Astrocyte of the cerebellum (primary cell): ENCODE measurements around the gene TMEM61.
"Not testable (repeated sequence)": the region's sequence is repeated elsewhere in the genome, so short reads cannot be mapped to it uniquely, and the experiment has no call there.

Source experiments
- DNase-seq: peaks from one replicate; pipeline ENCODE4 v3.0.0-alpha.2; 2011; ENCODE audit warnings: low read depth
- H3K4me3 ChIP-seq: 2 replicates; pipeline ENCODE4 v1.5.1; 2011; ENCODE audit warnings: mild to moderate bottlenecking, low read depth, low read length, moderate library complexity
- in situ Hi-C: cut with HindIII; loops from 2 replicates; pipeline ENCODE4 v1.10.0; 2017; ENCODE audit warnings: low sequenced_read_pairs
- TF ChIP-seq, protein P1 (sequence below): IDR thresholded peaks from 2 replicates; pipeline ENCODE4 v1.5.1; 2012; ENCODE audit warnings: low read length, low read depth, moderate library complexity, mild to moderate bottlenecking; ENCODE audit errors: missing control alignments

The TMEM61 gene

DNA sequence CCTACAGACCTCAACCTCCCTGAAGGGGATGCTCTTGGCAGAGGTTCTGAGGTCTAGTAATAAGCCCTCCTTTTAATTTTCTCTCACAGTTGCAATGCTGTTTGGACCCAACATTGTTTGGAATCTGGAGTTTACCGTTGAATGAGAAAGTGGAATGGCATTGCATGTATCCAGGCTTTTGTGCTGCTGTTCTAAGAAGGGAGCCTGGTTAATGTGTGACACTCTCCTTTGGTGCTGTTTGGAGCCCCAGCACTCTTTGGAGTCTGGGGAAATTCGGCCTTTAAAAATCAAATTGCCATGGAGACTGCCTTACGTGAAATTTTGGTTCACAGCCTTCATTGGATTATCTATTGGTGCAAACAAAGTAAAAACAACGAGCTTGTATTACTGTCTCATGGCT, 23.7 kb upstream of the TMEM61 start:
- no peak overlapping the region for H3K4me3 ChIP-seq

DNA sequence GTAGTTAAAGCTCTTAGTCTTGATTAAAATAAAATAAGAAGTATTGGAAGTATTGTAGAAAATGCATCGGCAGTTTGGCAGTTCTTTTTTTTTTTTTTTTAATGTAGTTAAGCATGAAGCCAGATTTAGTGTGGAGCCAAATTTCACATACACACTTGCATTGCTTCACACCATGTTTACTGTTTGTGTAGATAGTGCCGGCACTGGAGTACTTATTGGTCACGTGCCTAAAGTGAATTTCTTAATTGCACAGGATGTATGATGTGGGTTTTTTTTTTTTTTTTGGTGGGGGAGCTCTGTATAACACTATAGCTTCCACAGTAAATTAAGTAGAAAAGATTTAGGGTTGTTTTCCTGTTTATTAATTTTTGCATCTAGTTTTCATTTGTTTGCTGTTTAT, 21.2 kb upstream of the TMEM61 start:
- H3K4me3 ChIP-seq = no peak overlapping the region
- TF ChIP-seq, protein P1, sequence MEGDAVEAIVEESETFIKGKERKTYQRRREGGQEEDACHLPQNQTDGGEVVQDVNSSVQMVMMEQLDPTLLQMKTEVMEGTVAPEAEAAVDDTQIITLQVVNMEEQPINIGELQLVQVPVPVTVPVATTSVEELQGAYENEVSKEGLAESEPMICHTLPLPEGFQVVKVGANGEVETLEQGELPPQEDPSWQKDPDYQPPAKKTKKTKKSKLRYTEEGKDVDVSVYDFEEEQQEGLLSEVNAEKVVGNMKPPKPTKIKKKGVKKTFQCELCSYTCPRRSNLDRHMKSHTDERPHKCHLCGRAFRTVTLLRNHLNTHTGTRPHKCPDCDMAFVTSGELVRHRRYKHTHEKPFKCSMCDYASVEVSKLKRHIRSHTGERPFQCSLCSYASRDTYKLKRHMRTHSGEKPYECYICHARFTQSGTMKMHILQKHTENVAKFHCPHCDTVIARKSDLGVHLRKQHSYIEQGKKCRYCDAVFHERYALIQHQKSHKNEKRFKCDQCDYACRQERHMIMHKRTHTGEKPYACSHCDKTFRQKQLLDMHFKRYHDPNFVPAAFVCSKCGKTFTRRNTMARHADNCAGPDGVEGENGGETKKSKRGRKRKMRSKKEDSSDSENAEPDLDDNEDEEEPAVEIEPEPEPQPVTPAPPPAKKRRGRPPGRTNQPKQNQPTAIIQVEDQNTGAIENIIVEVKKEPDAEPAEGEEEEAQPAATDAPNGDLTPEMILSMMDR = no peak
- in situ Hi-C loops = no loop called here
- DNase-seq = no peak

More for the DNA sequence above, 23.7 kb upstream of the TMEM61 start:
- in situ Hi-C loops = no loop called here
- no peak for DNase-seq
- TF ChIP-seq, protein P1 = no peak

DNA sequence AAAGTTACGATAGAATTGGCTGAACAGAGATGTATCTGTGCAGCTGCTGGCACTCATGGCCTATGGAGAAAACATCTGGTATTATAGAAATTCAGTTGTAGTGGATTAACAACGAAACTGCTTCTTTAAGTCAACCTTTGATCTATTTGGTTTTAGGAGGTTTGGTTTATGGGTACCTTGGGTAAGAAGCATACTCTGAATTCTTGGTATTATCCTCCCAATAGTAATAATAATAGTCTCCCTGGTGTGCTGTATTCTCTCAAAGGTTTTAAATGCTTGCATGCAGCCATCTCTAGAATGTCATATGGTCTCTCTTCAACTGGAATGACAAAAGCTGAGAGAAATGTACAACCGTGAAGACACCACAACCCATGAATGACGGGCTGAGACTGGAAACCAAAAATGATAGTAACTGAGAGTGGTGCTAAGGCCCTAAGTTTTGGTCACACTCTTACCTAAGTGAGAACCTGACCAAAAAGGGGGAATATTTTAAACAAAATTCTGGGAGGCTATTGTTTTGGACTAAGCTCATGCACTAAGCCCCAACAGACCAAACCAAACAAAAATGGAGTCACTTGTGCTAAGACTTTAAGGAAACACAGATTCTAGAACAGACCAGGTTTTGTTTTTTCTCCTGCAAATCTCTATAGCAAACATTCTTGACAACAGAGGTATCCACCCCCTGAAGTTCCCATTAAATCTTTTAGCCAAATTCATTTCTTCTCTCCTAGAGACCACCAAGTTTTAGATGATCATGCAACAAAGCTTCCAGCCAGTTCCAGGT, 17.6 kb upstream of the TMEM61 start:
- TF ChIP-seq, protein P1 = no peak
- DNase-seq = no peak
- in situ Hi-C loops = no loop called here

DNA sequence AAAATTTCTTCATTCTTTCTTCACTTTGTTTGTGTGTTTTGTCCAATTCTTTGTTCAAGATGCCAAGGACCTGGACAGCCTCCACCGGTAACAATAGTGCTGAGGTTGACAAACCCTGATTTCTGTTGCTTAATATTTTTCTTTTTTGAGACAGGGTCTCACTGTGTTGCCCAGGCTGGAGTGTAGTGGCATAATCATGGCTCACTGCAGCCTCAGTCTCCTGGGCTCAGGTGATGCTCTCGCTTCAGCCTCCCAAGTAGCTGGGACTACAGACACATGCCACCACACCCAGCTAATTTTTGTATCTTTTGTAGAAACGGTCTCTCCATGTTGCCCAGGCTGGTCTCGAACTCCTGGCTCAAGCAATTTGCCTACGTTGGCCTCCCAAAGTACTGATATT, 16.6 kb upstream of the TMEM61 start:
- DNase-seq, H3K4me3 ChIP-seq, in situ Hi-C loops: not testable (repeated sequence)

More for the DNA sequence above, 17.6 kb upstream of the TMEM61 start:
- H3K4me3 ChIP-seq = no peak overlapping the region

DNA sequence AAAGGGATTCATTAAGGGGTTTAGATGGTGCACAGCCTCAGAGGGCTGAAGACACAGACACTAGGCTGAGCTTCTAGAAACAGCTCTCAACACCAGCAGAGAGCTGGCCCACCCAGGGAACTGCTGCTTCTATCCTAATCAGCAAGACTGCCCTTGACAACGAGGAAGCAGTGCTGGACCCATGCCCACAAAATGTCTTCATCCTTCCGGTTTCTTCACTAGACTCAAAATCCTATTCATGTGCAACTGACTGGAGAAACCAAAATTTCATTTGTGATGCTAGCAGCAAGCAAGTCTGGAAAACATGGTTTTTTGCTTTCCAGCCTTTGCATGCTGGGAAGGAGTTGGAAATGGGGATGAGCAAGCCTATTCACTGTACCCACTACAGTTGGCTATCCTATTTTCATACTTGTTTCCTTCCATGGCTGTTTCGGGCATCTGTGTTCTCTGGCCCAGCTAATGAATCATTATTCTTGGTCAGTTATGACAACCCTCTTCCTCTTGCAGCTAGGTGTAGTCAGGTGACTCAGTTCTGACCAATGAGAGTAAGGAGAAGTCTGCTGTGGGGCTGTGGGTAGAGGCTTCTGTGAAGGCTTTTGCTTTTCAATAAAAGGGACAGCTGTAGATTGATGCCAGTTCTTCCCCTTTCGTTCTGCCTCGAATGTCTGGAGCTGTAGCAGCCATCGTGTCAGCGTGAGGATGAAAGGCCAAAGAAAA, 14.6 kb upstream of the TMEM61 start:
- DNase-seq = no peak
- in situ Hi-C loops = no loop called here
- H3K4me3 ChIP-seq = no peak overlapping the region
- TF ChIP-seq, protein P1 = no peak

DNA sequence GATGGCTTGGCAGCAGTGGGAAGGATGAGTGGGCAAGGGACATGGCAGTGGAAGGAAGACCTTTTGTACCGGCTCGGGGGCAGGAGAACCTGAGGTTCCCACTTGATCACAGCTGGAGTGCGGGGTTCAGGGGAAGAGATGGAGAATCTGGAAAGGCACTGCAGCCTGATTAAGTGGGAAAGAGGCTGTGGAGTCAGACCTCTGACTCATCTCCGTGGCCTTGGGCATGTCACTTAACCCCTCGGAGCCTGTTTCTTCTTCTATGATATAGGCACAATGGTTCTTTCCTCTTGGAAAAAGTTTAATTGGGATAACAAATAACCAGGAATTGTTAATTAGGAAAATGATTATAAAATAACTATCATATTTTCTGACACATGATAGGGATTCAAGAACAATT, 13.1 kb upstream of the TMEM61 start:
- TF ChIP-seq, protein P1 = no peak
- H3K4me3 ChIP-seq = no peak overlapping the region
- in situ Hi-C loops = no loop called here
- no peak for DNase-seq

DNA sequence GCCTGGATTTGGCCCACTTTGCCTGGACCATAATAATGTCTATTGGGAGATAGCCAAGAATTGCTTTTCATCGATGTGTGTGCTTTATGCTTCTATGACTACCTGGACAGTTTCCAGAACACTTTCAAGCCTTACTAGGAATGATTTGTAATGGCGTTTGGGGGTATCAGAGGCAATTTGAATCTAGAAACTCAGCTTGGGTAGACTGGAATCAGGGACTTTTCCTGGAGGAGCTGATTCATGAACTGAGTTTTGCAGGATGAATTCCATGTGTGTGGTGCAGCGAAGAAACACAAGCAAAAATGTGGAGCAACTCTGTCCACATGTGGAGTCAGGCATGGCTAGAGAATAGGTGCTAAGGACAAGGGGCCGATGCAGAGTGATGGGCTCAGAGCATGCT, 11.9 kb upstream of the TMEM61 start:
- TF ChIP-seq, protein P1 = no peak
- in situ Hi-C loops = no loop called here
- DNase-seq = no peak
- no peak overlapping the region for H3K4me3 ChIP-seq
